HUES48 (cell line): ENCODE results near the gene NDUFA13.

Experiments used
- H3K27ac ChIP-seq: one replicate; pipeline ENCODE4 v1.7.0; 2013; ENCODE audit warnings: low read depth, low read length, inconsistent platforms
- H3K27me3 ChIP-seq: 2 replicates; pipeline ENCODE4 v1.6.1; 2013; ENCODE audit warnings: mild to moderate bottlenecking, low read length; ENCODE audit not compliant: control insufficient read depth, insufficient read depth
- H3K36me3 ChIP-seq: 2 replicates; pipeline ENCODE4 v1.6.1; 2013; ENCODE audit warnings: low read length; ENCODE audit not compliant: control insufficient read depth, insufficient read depth
- H3K4me1 ChIP-seq: 2 replicates; pipeline ENCODE4 v1.6.1; 2013; ENCODE audit warnings: mild to moderate bottlenecking, low read length; ENCODE audit not compliant: control insufficient read depth, insufficient read depth
- H3K4me3 ChIP-seq: 2 replicates; pipeline ENCODE4 v1.5.1; 2013; ENCODE audit warnings: mild to moderate bottlenecking, low read depth, low read length
- H3K9ac ChIP-seq: 2 replicates; pipeline ENCODE4 v1.6.1; 2013; ENCODE audit warnings: mild to moderate bottlenecking, low read depth, low read length, moderate library complexity
- H3K9me3 ChIP-seq: 2 replicates; pipeline ENCODE4 v1.6.1; 2013; ENCODE audit warnings: low read length; ENCODE audit not compliant: control insufficient read depth, insufficient read depth

NDUFA13 gene

GRCh38 chr19:19544257-19544953, 28.4 kb downstream of the NDUFA13 start:
- H3K27me3 ChIP-seq = peaks cover 13% of the 10 kb centered on the region
- H3K9me3 ChIP-seq = no peaks in the 10 kb centered on the region
- H3K4me1 ChIP-seq = no peaks in the 10 kb centered on the region
- no peak overlapping the region for H3K27ac ChIP-seq
- no peaks in the 10 kb centered on the region for H3K36me3 ChIP-seq
- no peak overlapping the region for H3K4me3 ChIP-seq
- H3K9ac ChIP-seq = no peak overlapping the region

- H3K27ac ChIP-seq = no peak overlapping the region
- no peaks in the 10 kb centered on the region for H3K9me3 ChIP-seq
- H3K4me1 ChIP-seq = no peaks in the 10 kb centered on the region
- no peak overlapping the region for H3K9ac ChIP-seq
- no peak overlapping the region for H3K4me3 ChIP-seq
- no peaks in the 10 kb centered on the region for H3K36me3 ChIP-seq
- peaks cover 6% of the 10 kb centered on the region for H3K27me3 ChIP-seq
These were observed 29.0 kb downstream of the NDUFA13 start for GRCh38 chr19:19544954-19545591.

DNA sequence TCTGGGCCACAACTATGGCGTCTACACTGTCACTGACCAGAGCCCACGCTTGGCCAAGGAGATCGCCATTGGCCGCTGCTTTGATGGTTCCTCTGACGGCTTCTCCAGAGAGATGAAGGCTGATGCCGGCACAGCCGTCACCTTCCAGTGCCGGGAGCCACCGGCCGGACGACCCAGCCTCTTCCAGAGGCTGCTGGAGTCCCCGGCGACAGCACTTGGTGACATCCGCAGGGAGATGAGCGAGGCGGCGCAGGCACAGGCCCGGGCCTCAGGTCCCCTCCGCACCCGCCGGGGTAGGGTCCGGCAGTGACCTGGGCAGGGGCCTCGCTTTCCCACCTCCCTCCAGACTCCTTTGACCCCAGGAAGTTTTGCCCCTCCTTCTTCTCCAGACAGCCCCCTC, 29.7 kb downstream of the NDUFA13 start:
- Histone ChIP-seq H3K9ac (no peak overlapping the region), H3K9me3 (no peaks in the 10 kb centered on the region), H3K36me3 (no peaks in the 10 kb centered on the region), H3K4me1 (no peaks in the 10 kb centered on the region), H3K27me3 (peaks cover 2% of the 10 kb centered on the region; the same call in 1 of the 2 replicates), H3K4me3 (no peak overlapping the region), H3K27ac (no peak overlapping the region)

DNA sequence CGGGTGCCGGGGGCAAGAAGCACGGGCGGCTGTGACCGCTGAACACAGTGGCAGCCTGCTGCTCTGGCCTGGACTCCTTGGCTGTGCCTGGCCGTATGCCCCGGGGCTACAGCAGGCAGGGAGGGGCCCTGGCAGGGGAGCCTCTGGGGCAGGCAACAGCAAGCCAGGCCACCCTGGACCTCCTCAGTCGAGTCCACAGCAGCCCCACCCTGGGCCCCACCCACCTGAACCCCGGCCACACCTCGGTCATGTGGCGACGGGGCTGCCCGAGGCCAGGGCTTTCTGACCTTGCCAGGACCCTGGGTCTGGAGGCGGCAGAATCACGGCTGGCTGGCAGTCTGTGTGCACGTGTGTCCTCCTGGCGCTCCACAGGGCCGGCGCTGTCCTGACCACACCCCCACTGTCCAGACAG, 30.7 kb downstream of the NDUFA13 start:
- H3K9me3 ChIP-seq = no peaks in the 10 kb centered on the region
- H3K4me3 ChIP-seq = no peak overlapping the region
- no peaks in the 10 kb centered on the region for H3K27me3 ChIP-seq
- H3K27ac ChIP-seq = no peak overlapping the region
- no peaks in the 10 kb centered on the region for H3K36me3 ChIP-seq
- H3K4me1 ChIP-seq = no peaks in the 10 kb centered on the region
- H3K9ac ChIP-seq = no peak overlapping the region

GRCh38 chr19:19547674-19548336, 31.8 kb downstream of the NDUFA13 start:
- Histone ChIP-seq H3K4me3 (no peak overlapping the region), H3K9me3 (no peaks in the 10 kb centered on the region), H3K27ac (no peak overlapping the region), H3K9ac (no peak overlapping the region), H3K4me1 (no peaks in the 10 kb centered on the region), H3K36me3 (no peaks in the 10 kb centered on the region), H3K27me3 (no peaks in the 10 kb centered on the region)

DNA sequence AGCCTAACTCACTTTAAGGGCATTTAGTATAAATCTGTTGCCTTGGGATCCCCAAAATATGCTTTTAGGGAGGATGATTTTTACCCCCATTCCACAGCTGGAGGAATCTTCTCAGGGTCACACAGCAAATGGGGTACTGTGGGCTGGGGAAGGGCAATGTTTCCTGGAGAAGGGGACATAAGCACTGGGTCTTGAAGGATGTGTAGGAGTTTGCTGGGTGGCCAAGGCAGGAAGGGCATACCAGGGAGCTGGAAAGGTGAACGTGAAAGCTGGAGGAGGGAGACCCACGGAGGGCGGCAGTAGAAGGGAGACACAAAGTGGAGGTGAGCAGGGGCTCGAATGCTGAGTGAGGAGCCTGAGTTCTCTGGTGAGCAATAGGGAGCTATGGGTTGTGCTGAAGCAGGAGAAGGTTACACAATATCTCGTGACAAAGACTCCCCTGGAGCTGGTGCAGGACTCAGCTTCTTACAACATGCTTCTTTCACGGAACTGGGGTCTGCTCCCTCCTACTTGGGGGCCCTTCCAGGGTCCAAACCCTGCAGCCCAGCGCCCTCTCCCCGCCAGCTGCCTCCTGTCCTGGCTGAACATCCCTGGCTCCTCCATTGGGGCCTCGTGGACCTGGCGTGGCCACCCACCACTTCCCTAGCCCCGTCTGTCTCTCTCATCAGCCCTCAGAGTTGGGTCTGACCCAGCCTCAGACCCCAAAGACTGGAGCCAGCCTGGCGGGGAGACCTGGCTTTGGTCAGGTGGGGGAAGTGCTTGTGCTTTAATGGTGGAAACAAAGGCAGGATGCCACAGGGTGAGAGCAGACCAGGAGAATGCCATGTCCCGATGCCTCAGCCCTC, 33.1 kb downstream of the NDUFA13 start:
- H3K36me3 ChIP-seq = no peaks in the 10 kb centered on the region
- no peaks in the 10 kb centered on the region for H3K27me3 ChIP-seq
- no peaks in the 10 kb centered on the region for H3K9me3 ChIP-seq
- no peaks in the 10 kb centered on the region for H3K4me1 ChIP-seq
- H3K4me3 ChIP-seq = no peak overlapping the region
- H3K9ac ChIP-seq = no peak overlapping the region
- H3K27ac ChIP-seq = no peak overlapping the region

GRCh38 chr19:19549804-19550464, 33.9 kb downstream of the NDUFA13 start:
- no peak overlapping the region for H3K9ac ChIP-seq
- H3K4me1 ChIP-seq = no peaks in the 10 kb centered on the region
- H3K27me3 ChIP-seq = no peaks in the 10 kb centered on the region
- H3K27ac ChIP-seq = no peak overlapping the region
- no peaks in the 10 kb centered on the region for H3K36me3 ChIP-seq
- no peaks in the 10 kb centered on the region for H3K9me3 ChIP-seq
- no peak overlapping the region for H3K4me3 ChIP-seq

DNA sequence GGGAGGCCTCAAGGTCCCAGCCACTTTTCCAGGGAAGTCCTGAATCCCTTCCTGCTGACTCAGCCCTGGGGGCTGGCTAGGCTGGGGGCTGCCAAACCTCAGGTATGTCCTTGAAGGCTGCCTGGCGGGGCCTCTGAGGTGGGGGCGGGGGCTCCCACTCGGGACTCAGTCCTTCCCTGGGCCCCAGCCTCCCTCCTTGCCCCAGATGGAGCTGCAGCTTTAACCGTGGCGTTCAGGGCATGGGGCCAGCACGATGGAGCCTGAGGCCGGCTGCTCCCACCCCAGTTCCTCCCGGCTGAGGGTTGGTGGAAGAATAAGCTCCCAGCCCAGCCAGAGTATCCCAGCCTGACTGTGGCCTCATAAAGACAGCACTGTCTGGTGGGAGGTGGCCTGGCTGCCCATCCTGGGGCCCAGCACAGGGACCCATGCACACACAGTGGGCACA, 34.5 kb downstream of the NDUFA13 start:
- H3K27me3 ChIP-seq = no peaks in the 10 kb centered on the region
- H3K36me3 ChIP-seq = no peaks in the 10 kb centered on the region
- H3K4me1 ChIP-seq = no peaks in the 10 kb centered on the region
- no peak overlapping the region for H3K27ac ChIP-seq
- H3K9me3 ChIP-seq = no peaks in the 10 kb centered on the region
- H3K4me3 ChIP-seq = no peak overlapping the region
- no peak overlapping the region for H3K9ac ChIP-seq

DNA sequence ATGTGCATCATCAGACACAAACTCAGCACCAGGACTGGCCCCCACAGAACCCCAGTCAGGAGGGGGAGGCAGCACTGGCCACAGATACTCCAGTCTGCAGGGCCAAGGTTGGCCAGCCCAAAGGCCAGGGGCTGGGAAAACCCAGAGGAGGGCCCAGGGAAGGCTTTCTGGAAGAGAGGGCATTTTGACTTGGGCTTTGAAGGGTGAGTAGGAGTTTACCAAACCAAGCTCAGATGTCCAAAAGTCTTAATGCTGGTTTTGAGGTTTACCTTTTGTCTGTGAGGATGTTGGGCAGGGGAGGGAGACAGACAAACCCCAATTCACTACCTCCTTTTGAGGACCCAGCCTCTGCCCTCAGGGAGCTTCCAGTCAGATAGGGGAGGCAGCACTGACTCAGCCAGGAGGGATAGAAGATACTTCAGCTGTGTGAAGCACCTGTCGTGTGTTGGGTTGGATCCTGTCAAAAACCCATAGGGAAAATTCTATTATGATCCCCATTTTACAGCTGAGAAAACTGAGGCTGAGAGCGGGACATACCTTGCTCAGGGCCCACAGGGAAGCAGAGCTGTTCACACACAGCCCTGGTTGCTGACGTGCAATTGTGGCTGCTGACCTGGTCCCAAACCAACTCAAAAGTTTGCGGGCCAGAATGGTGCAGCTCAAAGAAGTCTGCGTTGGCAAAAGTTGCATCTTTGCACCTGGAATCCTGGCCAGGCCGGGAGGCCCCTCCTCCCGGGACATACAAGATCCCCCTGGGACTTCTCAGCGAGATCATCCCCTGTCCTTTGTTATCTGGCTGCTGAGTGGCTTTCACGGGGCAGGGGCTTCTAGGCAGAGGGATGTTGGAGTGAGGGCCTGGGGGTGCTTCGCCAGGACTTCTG, 35.2 kb downstream of the NDUFA13 start:
- Histone ChIP-seq H3K36me3 (no peaks in the 10 kb centered on the region), H3K4me1 (no peaks in the 10 kb centered on the region), H3K9ac (no peak overlapping the region), H3K27me3 (no peaks in the 10 kb centered on the region), H3K4me3 (no peak overlapping the region), H3K9me3 (no peaks in the 10 kb centered on the region), H3K27ac (no peak overlapping the region)

GRCh38 chr19:19551853-19552192, 35.8 kb downstream of the NDUFA13 start:
- no peaks in the 10 kb centered on the region for H3K4me1 ChIP-seq
- H3K9ac ChIP-seq = no peak overlapping the region
- no peak overlapping the region for H3K27ac ChIP-seq

More at GRCh38 chr19:19551853-19552192, 35.8 kb downstream of the NDUFA13 start:
- Histone ChIP-seq H3K27me3 (no peaks in the 10 kb centered on the region), H3K4me3 (no peak overlapping the region), H3K9me3 (no peaks in the 10 kb centered on the region), H3K36me3 (no peaks in the 10 kb centered on the region)
